PC-3 (cell line): ENCODE measurements around the gene KRT7. TPM values are rescaled to one million over a fixed set of nuclear protein-coding genes. Genes with fewer than 3 reads are reported as not detected.

Experiments
- ATAC-seq: fragments of 200-7000 bp; cut with Tn5 transposase; 2 replicates; pipeline ENCODE4 v1.9.1; 2020; ENCODE audit warnings: mild to moderate bottlenecking, moderate library complexity
- BruUV-seq: library from RNA; stranded (reverse); fragments of 400-500 nt; replicated peaks from 2 replicates; lab custom pipeline; 2021; lab: Mats Ljungman, UMichigan
- CTCF ChIA-PET: fragments of 300-600 bp; sonication (Branson Sonifier 250); formaldehyde crosslinking; loops from one replicate; lab custom pipeline; 2022; ENCODE audit warnings: antibody characterized with exemption; lab: Charles Lee
- POLR2A ChIA-PET: fragments of 300-600 bp; sonication (Branson Sonifier 250); formaldehyde crosslinking; loops from one replicate; lab custom pipeline; 2022; ENCODE audit warnings: antibody characterized with exemption; ENCODE audit not compliant: unreplicated experiment; lab: Charles Lee
- DNase-seq: peaks from one replicate; pipeline ENCODE4 v3.0.0-alpha.2; 2015
- H2AFZ ChIP-seq: fragments of 300-600 bp; sonication (generic); 2 replicates; pipeline ENCODE4 v1.6.0; 2016; ENCODE audit warnings: antibody characterized with exemption, low read length
- H3F3A ChIP-seq: fragments of 300-600 bp; sonication (generic); one replicate; pipeline ENCODE4 v1.6.0; 2017; ENCODE audit warnings: antibody characterized with exemption, low read length, control low read depth, mild to moderate bottlenecking; ENCODE audit not compliant: unreplicated experiment
- H3K27ac ChIP-seq: fragments of 300-600 bp; sonication (generic); 2 replicates; pipeline ENCODE4 v1.5.1; 2016; ENCODE audit warnings: mild to moderate bottlenecking, low read length
- H3K27me3 ChIP-seq: fragments of 300-600 bp; sonication (generic); 2 replicates; pipeline ENCODE4 v1.6.1; 2016; ENCODE audit warnings: low read length, mixed read lengths
- H3K36me3 ChIP-seq: fragments of 300-600 bp; sonication (generic); 2 replicates; pipeline ENCODE4 v1.6.1; 2016; ENCODE audit warnings: low read depth, mixed run types, low read length, mixed read lengths
- H3K4me1 ChIP-seq: fragments of 300-600 bp; sonication (generic); 2 replicates; pipeline ENCODE4 v1.5.1; 2016; ENCODE audit warnings: low read length; ENCODE audit not compliant: insufficient read depth
- H3K4me2 ChIP-seq: fragments of 300-600 bp; sonication (generic); 2 replicates; pipeline ENCODE4 v1.6.0; 2016; ENCODE audit warnings: low read length
- H3K4me3 ChIP-seq: fragments of 300-600 bp; sonication (generic); 2 replicates; pipeline ENCODE4 v1.5.1; 2016; ENCODE audit warnings: mild to moderate bottlenecking, low read length, mixed read lengths
- H3K79me2 ChIP-seq: fragments of 300-600 bp; sonication (generic); 2 replicates; pipeline ENCODE4 v1.6.1; 2017; ENCODE audit warnings: low read length, mixed read lengths
- H3K9ac ChIP-seq: fragments of 300-600 bp; sonication (generic); 2 replicates; pipeline ENCODE4 v1.6.0; 2016; ENCODE audit warnings: mild to moderate bottlenecking, low read length
- H3K9me2 ChIP-seq: fragments of 300-600 bp; sonication (generic); replicated peaks from 2 replicates; pipeline ENCODE4 v1.6.1; 2016; ENCODE audit warnings: mixed run types, low read length, mixed read lengths
- H3K9me3 ChIP-seq: fragments of 300-600 bp; sonication (generic); 2 replicates; pipeline ENCODE4 v1.6.1; 2016; ENCODE audit warnings: low read length, mixed read lengths
- H4K20me1 ChIP-seq: fragments of 300-600 bp; sonication (generic); 2 replicates; pipeline ENCODE4 v1.6.1; 2016; ENCODE audit warnings: low read length, mixed read lengths
- CTCF ChIP-seq: fragments of 300-600 bp; sonication (generic); conservative IDR thresholded peaks from 2 replicates; pipeline ENCODE4 v1.5.1; 2017; ENCODE audit warnings: antibody characterized with exemption, low read depth, mild to moderate bottlenecking, low read length
- EZH2 ChIP-seq: fragments of 300-600 bp; sonication (generic); IDR thresholded peaks from one replicate; pipeline ENCODE4 v1.6.1; 2017; ENCODE audit warnings: antibody characterized with exemption, mild to moderate bottlenecking, low read length; ENCODE audit not compliant: unreplicated experiment
- EZH2phosphoT487 ChIP-seq: fragments of 300-600 bp; sonication (generic); IDR thresholded peaks from 2 replicates; pipeline ENCODE4 v1.6.1; 2018; ENCODE audit warnings: mild to moderate bottlenecking, antibody characterized with exemption, low read length, borderline replicate concordance
- intact Hi-C: fragments of 100-400 bp; cut with micrococcal nuclease; formaldehyde crosslinking; loops from 2 replicates; pipeline ENCODE4 v1.9.0; 2023
- total RNA-seq: library from RNA; depleted of rRNA; stranded (reverse); fragments of >200 nt; gene quantifications from 2 replicates; pipeline ENCODE4 v1.2.3, GENCODE V29; 2014

KRT7 gene
- total RNA-seq, 1 experiment from 2014 or later = 2,144 TPM

- TF ChIP-seq EZH2 = no peak
- TF ChIP-seq CTCF = no peak
- no peak for TF ChIP-seq EZH2phosphoT487
- peak overlapping the region; percentile 77 for H3K9ac ChIP-seq
- no peak overlapping the region for H2AFZ ChIP-seq
- peak overlapping the region; percentile 74 for H3K4me2 ChIP-seq
- H3K4me3 ChIP-seq = peak overlapping the region; percentile 34; the same call in 1 of the 2 replicates
- DNase-seq (peak; percentile 91), ATAC-seq (peak; percentile 28)
- H3K9me2 ChIP-seq = no peaks in the 10 kb centered on the region
- H3K27me3 ChIP-seq = no peaks in the 10 kb centered on the region
- intact Hi-C loops = no loop called here
- no peaks in the 10 kb centered on the region for H3K9me3 ChIP-seq
- ChIA-PET POLR2A (interaction anchor here (0.5 to 1.1 kb wide), 6 partner anchors 13 to 96 kb away, joined by 3 to 9 read pairs (median 6); no protein-coding TSS in a partner anchor), CTCF (interaction anchor here (0.6 to 1.6 kb wide), 6 partner anchors 9 to 762 kb away, joined by 3 to 7 read pairs (median 4); no protein-coding TSS in a partner anchor)
- peak overlapping the region; percentile 96 for H3K27ac ChIP-seq
- peaks cover 44% of the 10 kb centered on the region for H3F3A ChIP-seq
- H3K79me2 ChIP-seq = peaks cover 7% of the 10 kb centered on the region; the same call in 1 of the 2 replicates
- H4K20me1 ChIP-seq = no peaks in the 10 kb centered on the region
- BruUV-seq = TSS peak; percentile 33
- peaks cover 92% of the 10 kb centered on the region for H3K4me1 ChIP-seq
- H3K36me3 ChIP-seq = peaks cover 59% of the 10 kb centered on the region
Observed at GRCh38 chr12:52243259-52243855, 10.3 kb downstream of the KRT7 start.

- peak overlapping the region; percentile 83 for H3K9ac ChIP-seq
- no peaks in the 10 kb centered on the region for H3K27me3 ChIP-seq
- H3K9me3 ChIP-seq = no peaks in the 10 kb centered on the region
- peaks cover 56% of the 10 kb centered on the region for H3K36me3 ChIP-seq
- no TSS peak for BruUV-seq
- H4K20me1 ChIP-seq = no peaks in the 10 kb centered on the region
- H3K27ac ChIP-seq = peak overlapping the region; percentile 96
- peaks cover 92% of the 10 kb centered on the region for H3K4me1 ChIP-seq
- ATAC-seq = peak; percentile 56
- H3K9me2 ChIP-seq = no peaks in the 10 kb centered on the region
- peak overlapping the region; percentile 34; the same call in 1 of the 2 replicates for H3K4me3 ChIP-seq
- ChIA-PET POLR2A (interaction anchor here (0.5 to 1.1 kb wide), 4 partner anchors 36 to 97 kb away, joined by 3 to 9 read pairs (median 6); partner anchors contain the start of gene KRT80), CTCF (interaction anchor here (0.9 to 1.6 kb wide), 5 partner anchors 8 to 96 kb away, joined by 3 to 7 read pairs (median 5); no protein-coding TSS in a partner anchor)
- TF ChIP-seq EZH2 (no peak), EZH2phosphoT487 (no peak), CTCF (no peak)
- DNase-seq = peak; percentile 97
- H3F3A ChIP-seq = peaks cover 39% of the 10 kb centered on the region
- peak overlapping the region; percentile 74 for H3K4me2 ChIP-seq
- intact Hi-C loops = loop anchor here (2.0 kb wide), 1 partner anchor 37 kb away; no protein-coding TSS in a partner anchor
- no peak overlapping the region for H2AFZ ChIP-seq
- H3K79me2 ChIP-seq = 0 out of 2 replicates have a peak, but pooled peaks cover 3% of the 10 kb centered on the region
Observed at GRCh38 chr12:52243856-52244614, 11.0 kb downstream of the KRT7 start.
